ENCODE results near the gene KIF21B.

KIF21B gene

DNA sequence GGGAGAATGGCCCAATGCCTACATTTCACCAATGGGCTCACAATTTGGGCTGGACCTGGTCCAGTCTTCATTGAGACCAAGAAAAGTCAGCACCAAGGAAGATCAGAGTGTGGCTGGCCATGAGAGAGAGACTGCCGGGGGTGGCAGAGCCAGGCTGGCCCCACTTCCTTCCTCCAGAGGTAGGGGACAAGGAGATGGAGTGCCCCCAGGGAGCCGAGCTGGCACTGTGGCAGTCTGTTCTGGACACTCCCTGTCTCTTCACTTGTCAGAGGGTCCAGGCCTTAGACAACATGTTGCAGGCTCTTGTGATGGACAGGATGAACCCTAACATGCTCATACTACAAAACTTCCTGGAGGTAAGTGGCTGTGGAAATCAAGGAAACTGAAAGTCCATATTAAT lies 101.1 kb downstream of the KIF21B start:
- Histone ChIP-seq H3K9me3 (ENCODE audit: insufficient read depth, low read depth, low read length) (no peaks in the 10 kb centered on the region), H2AFZ (ENCODE audit: low read length) (no peak overlapping the region), H3K9ac (ENCODE audit: low read depth, low read length, poor library complexity, severe bottlenecking) (no peak overlapping the region), H4K20me1 (ENCODE audit: insufficient read depth, low read length, poor library complexity, severe bottlenecking) (no peaks in the 10 kb centered on the region), H3K4me2 (ENCODE audit: low read depth, low read length, poor library complexity, severe bottlenecking) (no peak overlapping the region), H3K27me3 (ENCODE audit: insufficient read depth, low read length, poor library complexity, severe bottlenecking) (no peaks in the 10 kb centered on the region), H3K36me3 (ENCODE audit: insufficient read depth, low read length) (no peaks in the 10 kb centered on the region), H3K4me1 (ENCODE audit: insufficient read depth, low read length, poor library complexity, severe bottlenecking) (peaks cover 28% of the 10 kb centered on the region), H3K4me3 (ENCODE audit: low read length, poor library complexity, severe bottlenecking) (no peak overlapping the region), H3F3A (ENCODE audit: low read depth) (no peaks in the 10 kb centered on the region), H3K9me2 (replicated peaks; ENCODE audit: low read depth, low read length) (no peaks in the 10 kb centered on the region), H3K79me2 (ENCODE audit: insufficient read depth, low read length) (no peaks in the 10 kb centered on the region)
- no peak for TF ChIP-seq EZH2phosphoT487 (IDR thresholded peaks at IDR 0.05; ENCODE audit: borderline replicate concordance)
- TF ChIP-seq, protein P1, sequence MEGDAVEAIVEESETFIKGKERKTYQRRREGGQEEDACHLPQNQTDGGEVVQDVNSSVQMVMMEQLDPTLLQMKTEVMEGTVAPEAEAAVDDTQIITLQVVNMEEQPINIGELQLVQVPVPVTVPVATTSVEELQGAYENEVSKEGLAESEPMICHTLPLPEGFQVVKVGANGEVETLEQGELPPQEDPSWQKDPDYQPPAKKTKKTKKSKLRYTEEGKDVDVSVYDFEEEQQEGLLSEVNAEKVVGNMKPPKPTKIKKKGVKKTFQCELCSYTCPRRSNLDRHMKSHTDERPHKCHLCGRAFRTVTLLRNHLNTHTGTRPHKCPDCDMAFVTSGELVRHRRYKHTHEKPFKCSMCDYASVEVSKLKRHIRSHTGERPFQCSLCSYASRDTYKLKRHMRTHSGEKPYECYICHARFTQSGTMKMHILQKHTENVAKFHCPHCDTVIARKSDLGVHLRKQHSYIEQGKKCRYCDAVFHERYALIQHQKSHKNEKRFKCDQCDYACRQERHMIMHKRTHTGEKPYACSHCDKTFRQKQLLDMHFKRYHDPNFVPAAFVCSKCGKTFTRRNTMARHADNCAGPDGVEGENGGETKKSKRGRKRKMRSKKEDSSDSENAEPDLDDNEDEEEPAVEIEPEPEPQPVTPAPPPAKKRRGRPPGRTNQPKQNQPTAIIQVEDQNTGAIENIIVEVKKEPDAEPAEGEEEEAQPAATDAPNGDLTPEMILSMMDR (conservative IDR thresholded peaks at IDR 0.05; ENCODE audit: low read length): no peak

DNA sequence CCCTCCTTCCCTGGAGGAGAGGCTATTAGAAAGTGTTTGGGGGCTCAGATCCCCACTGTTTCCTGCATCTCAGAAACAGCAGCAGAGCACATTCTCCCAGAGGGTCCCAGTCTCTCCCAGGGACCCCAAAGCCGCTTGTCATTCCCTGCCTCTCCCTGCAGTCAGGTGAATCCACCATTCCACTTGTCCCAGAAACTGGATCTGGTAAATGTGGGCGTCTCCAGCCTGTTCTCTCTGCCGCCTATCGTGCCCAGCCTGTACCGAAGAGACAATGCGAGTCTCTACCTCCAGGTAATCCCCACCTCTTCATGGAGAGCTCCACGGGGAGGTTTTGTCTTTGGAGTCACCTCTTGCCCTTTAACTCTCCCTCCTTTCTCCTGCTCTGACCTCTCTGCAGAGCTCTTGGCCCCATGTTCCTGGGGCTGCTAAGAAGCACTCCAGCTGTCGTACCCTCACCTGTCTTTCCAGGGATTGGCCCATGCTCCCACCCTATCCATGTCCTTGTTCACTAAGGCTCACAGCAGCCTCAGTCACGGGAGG lies 101.9 kb downstream of the KIF21B start:
- no peaks in the 10 kb centered on the region for H3K27me3 ChIP-seq (ENCODE audit: insufficient read depth, low read length, poor library complexity, severe bottlenecking)
- H3K9me2 ChIP-seq (replicated peaks; ENCODE audit: low read depth, low read length): no peaks in the 10 kb centered on the region
- H4K20me1 ChIP-seq (ENCODE audit: insufficient read depth, low read length, poor library complexity, severe bottlenecking): no peaks in the 10 kb centered on the region
- H3K4me2 ChIP-seq (ENCODE audit: low read depth, low read length, poor library complexity, severe bottlenecking): no peak overlapping the region
- no peaks in the 10 kb centered on the region for H3F3A ChIP-seq (ENCODE audit: low read depth)
- H3K79me2 ChIP-seq (ENCODE audit: insufficient read depth, low read length): no peaks in the 10 kb centered on the region
- peaks cover 28% of the 10 kb centered on the region for H3K4me1 ChIP-seq (ENCODE audit: insufficient read depth, low read length, poor library complexity, severe bottlenecking)
- H3K9me3 ChIP-seq (ENCODE audit: insufficient read depth, low read depth, low read length): no peaks in the 10 kb centered on the region
- H2AFZ ChIP-seq (ENCODE audit: low read length): no peak overlapping the region
- no peak for TF ChIP-seq EZH2phosphoT487 (IDR thresholded peaks at IDR 0.05; ENCODE audit: borderline replicate concordance)
- TF ChIP-seq, protein P1 (conservative IDR thresholded peaks at IDR 0.05; ENCODE audit: low read length): no peak
- H3K36me3 ChIP-seq (ENCODE audit: insufficient read depth, low read length): no peaks in the 10 kb centered on the region
- H3K9ac ChIP-seq (ENCODE audit: low read depth, low read length, poor library complexity, severe bottlenecking): no peak overlapping the region
- H3K4me3 ChIP-seq (ENCODE audit: low read length, poor library complexity, severe bottlenecking): no peak overlapping the region
